ENCODE results near the gene FAM170B. TPM values are rescaled to one million over a fixed set of nuclear protein-coding genes. Genes with fewer than 3 reads are reported as not detected.

FAM170B gene
- total RNA-seq, 1 experiment from 2014 or later: not detected

DNA sequence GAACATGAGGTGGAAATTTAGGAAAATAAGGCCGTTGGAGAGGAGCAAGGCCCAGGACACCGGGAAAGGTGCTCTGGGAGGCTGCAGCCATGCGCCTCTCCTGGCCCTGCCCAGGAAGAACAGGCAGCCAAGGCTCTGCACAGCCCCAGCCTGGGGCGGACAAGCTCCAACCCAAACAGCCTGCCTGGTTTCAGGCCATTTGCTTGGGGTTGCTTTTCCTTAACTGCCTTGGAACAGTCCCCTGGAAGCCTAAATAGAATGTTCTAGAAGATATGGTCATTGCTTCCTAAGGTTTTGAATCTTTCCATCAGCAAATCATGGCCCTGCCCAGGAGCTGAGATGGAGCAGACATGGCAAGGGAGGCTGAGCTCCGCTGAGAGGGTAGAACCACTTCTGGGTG, 29.5 kb downstream of the FAM170B start:
- Histone ChIP-seq H3K36me3 (ENCODE audit: control insufficient read depth, insufficient read depth, low read length) (no peaks in the 10 kb centered on the region), H3K27ac (ENCODE audit: low read length) (no peak overlapping the region), H3K27me3 (ENCODE audit: control insufficient read depth, insufficient read depth, low read length) (peaks cover 5% of the 10 kb centered on the region), H3K4me1 (ENCODE audit: control insufficient read depth, insufficient read depth, low read length) (no peaks in the 10 kb centered on the region), H3K4me3 (ENCODE audit: low read depth in 2 of 2, low read length in 2 of 2) (no peak overlapping the region), H3K9me3 (ENCODE audit: control insufficient read depth, insufficient read depth, low read depth, low read length) (no peaks in the 10 kb centered on the region)
- in situ Hi-C loops (cut with HindIII; ENCODE audit: low pct_unique_long_range_greater_than_20kb, low sequenced_read_pairs): no loop called here
- intact Hi-C loops (cut with micrococcal nuclease; ENCODE audit: unreplicated experiment): no loop called here
- TF ChIP-seq, protein P1, sequence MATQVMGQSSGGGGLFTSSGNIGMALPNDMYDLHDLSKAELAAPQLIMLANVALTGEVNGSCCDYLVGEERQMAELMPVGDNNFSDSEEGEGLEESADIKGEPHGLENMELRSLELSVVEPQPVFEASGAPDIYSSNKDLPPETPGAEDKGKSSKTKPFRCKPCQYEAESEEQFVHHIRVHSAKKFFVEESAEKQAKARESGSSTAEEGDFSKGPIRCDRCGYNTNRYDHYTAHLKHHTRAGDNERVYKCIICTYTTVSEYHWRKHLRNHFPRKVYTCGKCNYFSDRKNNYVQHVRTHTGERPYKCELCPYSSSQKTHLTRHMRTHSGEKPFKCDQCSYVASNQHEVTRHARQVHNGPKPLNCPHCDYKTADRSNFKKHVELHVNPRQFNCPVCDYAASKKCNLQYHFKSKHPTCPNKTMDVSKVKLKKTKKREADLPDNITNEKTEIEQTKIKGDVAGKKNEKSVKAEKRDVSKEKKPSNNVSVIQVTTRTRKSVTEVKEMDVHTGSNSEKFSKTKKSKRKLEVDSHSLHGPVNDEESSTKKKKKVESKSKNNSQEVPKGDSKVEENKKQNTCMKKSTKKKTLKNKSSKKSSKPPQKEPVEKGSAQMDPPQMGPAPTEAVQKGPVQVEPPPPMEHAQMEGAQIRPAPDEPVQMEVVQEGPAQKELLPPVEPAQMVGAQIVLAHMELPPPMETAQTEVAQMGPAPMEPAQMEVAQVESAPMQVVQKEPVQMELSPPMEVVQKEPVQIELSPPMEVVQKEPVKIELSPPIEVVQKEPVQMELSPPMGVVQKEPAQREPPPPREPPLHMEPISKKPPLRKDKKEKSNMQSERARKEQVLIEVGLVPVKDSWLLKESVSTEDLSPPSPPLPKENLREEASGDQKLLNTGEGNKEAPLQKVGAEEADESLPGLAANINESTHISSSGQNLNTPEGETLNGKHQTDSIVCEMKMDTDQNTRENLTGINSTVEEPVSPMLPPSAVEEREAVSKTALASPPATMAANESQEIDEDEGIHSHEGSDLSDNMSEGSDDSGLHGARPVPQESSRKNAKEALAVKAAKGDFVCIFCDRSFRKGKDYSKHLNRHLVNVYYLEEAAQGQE (IDR thresholded peaks at IDR 0.05; ENCODE audit: insufficient read depth in 1 of 2, low read depth in 2 of 2, low read length in 1 of 2): no peak
- TF ChIP-seq SIN3A (IDR thresholded peaks at IDR 0.05; ENCODE audit: borderline replicate concordance, insufficient read depth, low read depth, low read length): no peak
- no peak for TF ChIP-seq TCF7L2 (IDR thresholded peaks at IDR 0.05; ENCODE audit: low read depth, low read length)
- TF ChIP-seq, protein P2, sequence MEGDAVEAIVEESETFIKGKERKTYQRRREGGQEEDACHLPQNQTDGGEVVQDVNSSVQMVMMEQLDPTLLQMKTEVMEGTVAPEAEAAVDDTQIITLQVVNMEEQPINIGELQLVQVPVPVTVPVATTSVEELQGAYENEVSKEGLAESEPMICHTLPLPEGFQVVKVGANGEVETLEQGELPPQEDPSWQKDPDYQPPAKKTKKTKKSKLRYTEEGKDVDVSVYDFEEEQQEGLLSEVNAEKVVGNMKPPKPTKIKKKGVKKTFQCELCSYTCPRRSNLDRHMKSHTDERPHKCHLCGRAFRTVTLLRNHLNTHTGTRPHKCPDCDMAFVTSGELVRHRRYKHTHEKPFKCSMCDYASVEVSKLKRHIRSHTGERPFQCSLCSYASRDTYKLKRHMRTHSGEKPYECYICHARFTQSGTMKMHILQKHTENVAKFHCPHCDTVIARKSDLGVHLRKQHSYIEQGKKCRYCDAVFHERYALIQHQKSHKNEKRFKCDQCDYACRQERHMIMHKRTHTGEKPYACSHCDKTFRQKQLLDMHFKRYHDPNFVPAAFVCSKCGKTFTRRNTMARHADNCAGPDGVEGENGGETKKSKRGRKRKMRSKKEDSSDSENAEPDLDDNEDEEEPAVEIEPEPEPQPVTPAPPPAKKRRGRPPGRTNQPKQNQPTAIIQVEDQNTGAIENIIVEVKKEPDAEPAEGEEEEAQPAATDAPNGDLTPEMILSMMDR (IDR thresholded peaks at IDR 0.05): no peak
- no peak for TF ChIP-seq POLR2AphosphoS5 (IDR thresholded peaks at IDR 0.05; ENCODE audit: low read depth, low read length)
- DNase-seq (ENCODE audit: low read depth, low spot score) (no peak), ATAC-seq (no peak)
- no TSS peak for BruUV-seq (replicated peaks)
- ChIA-PET POLR2A (no interaction called here), CTCF (interaction anchor here (0.7 kb wide), 1 partner anchor 451 kb away, joined by 3 read pairs; no protein-coding TSS in a partner anchor)

DNA sequence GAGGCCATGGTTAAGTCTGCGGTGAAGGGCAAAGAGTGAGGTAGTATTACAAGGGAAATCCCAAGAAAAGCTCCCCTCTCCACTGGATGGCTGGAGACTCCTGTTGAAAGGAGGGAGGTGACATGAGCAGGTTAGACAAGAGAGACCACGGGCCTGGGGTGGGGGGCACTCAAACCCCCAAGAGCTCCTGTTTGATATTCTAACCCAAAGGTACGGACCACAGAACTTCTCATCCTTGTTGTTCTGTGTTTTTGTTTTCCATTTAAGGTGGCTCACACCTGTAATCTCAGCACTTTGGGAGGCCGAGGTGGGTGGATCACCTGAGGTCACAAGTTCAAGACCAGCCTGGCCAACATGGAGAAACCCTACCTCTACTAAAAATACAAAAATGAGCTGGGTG, 30.1 kb downstream of the FAM170B start:
- Histone ChIP-seq H3K36me3 (ENCODE audit: control insufficient read depth, insufficient read depth, low read length) (no peaks in the 10 kb centered on the region), H3K27me3 (ENCODE audit: control insufficient read depth, insufficient read depth, low read length) (peaks cover 5% of the 10 kb centered on the region), H3K9me3 (ENCODE audit: control insufficient read depth, insufficient read depth, low read depth, low read length) (no peaks in the 10 kb centered on the region), H3K4me1 (ENCODE audit: control insufficient read depth, insufficient read depth, low read length) (no peaks in the 10 kb centered on the region), H3K4me3 (ENCODE audit: low read depth in 2 of 2, low read length in 2 of 2) (no peak overlapping the region), H3K27ac (ENCODE audit: low read length) (no peak overlapping the region)
- ATAC-seq (no peak), DNase-seq (ENCODE audit: low read depth, low spot score) (no peak)
- BruUV-seq (replicated peaks): no TSS peak
- ChIA-PET POLR2A (no interaction called here), CTCF (no interaction called here)
- intact Hi-C loops (cut with micrococcal nuclease; ENCODE audit: unreplicated experiment) (no loop called here), in situ Hi-C loops (cut with HindIII; ENCODE audit: low pct_unique_long_range_greater_than_20kb, low sequenced_read_pairs) (no loop called here)
- TF ChIP-seq POLR2AphosphoS5 (IDR thresholded peaks at IDR 0.05; ENCODE audit: low read depth, low read length) (no peak), SIN3A (IDR thresholded peaks at IDR 0.05; ENCODE audit: borderline replicate concordance, insufficient read depth, low read depth, low read length) (no peak), TCF7L2 (IDR thresholded peaks at IDR 0.05; ENCODE audit: low read depth, low read length) (no peak)
- TF ChIP-seq, protein P1 (IDR thresholded peaks at IDR 0.05; ENCODE audit: insufficient read depth in 1 of 2, low read depth in 2 of 2, low read length in 1 of 2): no peak
- TF ChIP-seq, protein P2 (IDR thresholded peaks at IDR 0.05): no peak
